ENCODE results near the gene MCF2L2. TPM values are rescaled to one million over a fixed set of nuclear protein-coding genes. Genes with fewer than 3 reads are reported as not detected.

The MCF2L2 gene
- total and polyA plus RNA-seq, 2 experiments from 2014 or later, result 6.7 to 14.6 TPM

DNA sequence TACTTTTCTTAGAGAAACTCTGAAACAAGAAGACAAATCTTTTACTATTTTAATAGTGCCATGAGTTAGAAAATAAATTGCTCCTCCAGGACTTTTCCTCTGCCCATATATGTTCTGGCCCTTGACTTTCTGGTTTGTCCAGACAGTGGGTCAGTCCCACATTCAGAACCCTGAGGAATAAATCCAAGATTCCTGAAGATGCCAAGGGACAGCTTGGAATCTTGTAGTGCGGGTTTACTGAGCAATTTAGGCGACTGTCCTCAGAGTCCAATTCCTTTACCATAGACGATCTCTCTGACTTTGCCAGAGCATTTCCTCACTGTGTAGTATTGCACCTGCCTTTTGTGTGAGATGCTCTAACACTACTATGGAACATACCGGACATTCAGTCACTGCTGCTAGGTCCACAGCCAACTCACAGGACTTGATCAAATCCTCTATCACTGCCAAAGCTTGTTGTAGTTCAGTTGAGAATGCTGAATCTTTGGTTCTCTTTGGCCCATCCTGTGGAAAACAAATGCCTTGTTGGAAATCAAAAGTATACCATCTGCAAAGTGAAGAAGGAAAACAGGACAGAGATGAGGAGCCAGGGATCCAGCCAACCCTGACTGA, 212.7 kb downstream of the MCF2L2 start:
- no peak overlapping the region for H3K4me3 Mint-ChIP-seq
- H3K9me3 Mint-ChIP-seq, result no peaks in the 10 kb centered on the region
- H3K79me2 ChIP-seq (replicated peaks; ENCODE audit: insufficient read depth), result no peaks in the 10 kb centered on the region
- ATAC-seq, result no peak
- H3K27me3 ChIP-seq (ENCODE audit: insufficient read depth), result no peaks in the 10 kb centered on the region
- DNase-seq (ENCODE audit: low spot score), result no peak
- no peaks in the 10 kb centered on the region for H3K9me2 ChIP-seq (ENCODE audit: insufficient read depth)
- no peaks in the 10 kb centered on the region for H3K36me3 Mint-ChIP-seq (ENCODE audit: low read depth)
- TF ChIP-seq EZH2 (IDR thresholded peaks at IDR 0.05; ENCODE audit: low read depth, unreplicated experiment), result no peak
- TF ChIP-seq, protein P1, sequence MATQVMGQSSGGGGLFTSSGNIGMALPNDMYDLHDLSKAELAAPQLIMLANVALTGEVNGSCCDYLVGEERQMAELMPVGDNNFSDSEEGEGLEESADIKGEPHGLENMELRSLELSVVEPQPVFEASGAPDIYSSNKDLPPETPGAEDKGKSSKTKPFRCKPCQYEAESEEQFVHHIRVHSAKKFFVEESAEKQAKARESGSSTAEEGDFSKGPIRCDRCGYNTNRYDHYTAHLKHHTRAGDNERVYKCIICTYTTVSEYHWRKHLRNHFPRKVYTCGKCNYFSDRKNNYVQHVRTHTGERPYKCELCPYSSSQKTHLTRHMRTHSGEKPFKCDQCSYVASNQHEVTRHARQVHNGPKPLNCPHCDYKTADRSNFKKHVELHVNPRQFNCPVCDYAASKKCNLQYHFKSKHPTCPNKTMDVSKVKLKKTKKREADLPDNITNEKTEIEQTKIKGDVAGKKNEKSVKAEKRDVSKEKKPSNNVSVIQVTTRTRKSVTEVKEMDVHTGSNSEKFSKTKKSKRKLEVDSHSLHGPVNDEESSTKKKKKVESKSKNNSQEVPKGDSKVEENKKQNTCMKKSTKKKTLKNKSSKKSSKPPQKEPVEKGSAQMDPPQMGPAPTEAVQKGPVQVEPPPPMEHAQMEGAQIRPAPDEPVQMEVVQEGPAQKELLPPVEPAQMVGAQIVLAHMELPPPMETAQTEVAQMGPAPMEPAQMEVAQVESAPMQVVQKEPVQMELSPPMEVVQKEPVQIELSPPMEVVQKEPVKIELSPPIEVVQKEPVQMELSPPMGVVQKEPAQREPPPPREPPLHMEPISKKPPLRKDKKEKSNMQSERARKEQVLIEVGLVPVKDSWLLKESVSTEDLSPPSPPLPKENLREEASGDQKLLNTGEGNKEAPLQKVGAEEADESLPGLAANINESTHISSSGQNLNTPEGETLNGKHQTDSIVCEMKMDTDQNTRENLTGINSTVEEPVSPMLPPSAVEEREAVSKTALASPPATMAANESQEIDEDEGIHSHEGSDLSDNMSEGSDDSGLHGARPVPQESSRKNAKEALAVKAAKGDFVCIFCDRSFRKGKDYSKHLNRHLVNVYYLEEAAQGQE (IDR thresholded peaks at IDR 0.05; ENCODE audit: unreplicated experiment), result no peak
- TF ChIP-seq EZH2phosphoT487 (IDR thresholded peaks at IDR 0.05; ENCODE audit: unreplicated experiment), result no peak
- no peak for TF ChIP-seq ZNF114 (CRISPR knock-in tag; IDR thresholded peaks at IDR 0.05)
- no peak for TF ChIP-seq POLR2AphosphoS5 (IDR thresholded peaks at IDR 0.05; ENCODE audit: low read depth)
- no peak overlapping the region for H3K27ac ChIP-seq (ENCODE audit: low read depth)
- no peaks in the 10 kb centered on the region for H3F3A ChIP-seq (replicated peaks; ENCODE audit: low read depth)
- H2AFZ ChIP-seq, result no peak overlapping the region
- no peaks in the 10 kb centered on the region; the same call in 1 of the 2 replicates for H3K4me1 ChIP-seq (ENCODE audit: insufficient read depth)
- H3K4me2 ChIP-seq, result no peak overlapping the region
- no peak overlapping the region for H3K27ac Mint-ChIP-seq
- H3K4me3 ChIP-seq, result no peak overlapping the region
- H3K27me3 Mint-ChIP-seq (ENCODE audit: insufficient read depth, low read depth, poor library complexity), result peaks cover 1% of the 10 kb centered on the region
- H3K36me3 ChIP-seq (ENCODE audit: insufficient read depth), result no peaks in the 10 kb centered on the region
- H4K20me1 ChIP-seq (replicated peaks; ENCODE audit: insufficient read depth), result no peaks in the 10 kb centered on the region
- H3K4me1 Mint-ChIP-seq, result peaks cover 8% of the 10 kb centered on the region

DNA sequence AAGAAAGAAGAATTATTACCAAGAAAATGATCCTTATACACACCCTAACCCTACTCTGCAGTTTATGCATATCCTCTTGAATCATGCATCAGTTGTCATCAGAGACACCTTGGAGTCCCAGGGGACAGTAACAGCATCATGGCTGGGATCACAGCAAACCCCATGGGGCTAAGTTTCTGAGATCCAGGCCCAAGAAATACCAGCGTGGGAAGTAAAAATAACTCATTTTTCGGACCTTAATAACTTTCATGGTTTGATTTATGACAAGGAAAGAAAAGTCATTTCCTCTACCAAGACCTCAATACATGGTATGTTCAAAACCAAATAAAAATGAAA, 214.2 kb downstream of the MCF2L2 start:
- peaks cover 4% of the 10 kb centered on the region for H3K27me3 Mint-ChIP-seq (ENCODE audit: insufficient read depth, low read depth, poor library complexity)
- Histone ChIP-seq H3K4me3 (no peak overlapping the region), H3K4me1 (ENCODE audit: insufficient read depth) (no peaks in the 10 kb centered on the region; the same call in 1 of the 2 replicates), H3F3A (replicated peaks; ENCODE audit: low read depth) (no peaks in the 10 kb centered on the region), H3K79me2 (replicated peaks; ENCODE audit: insufficient read depth) (no peaks in the 10 kb centered on the region), H3K9me2 (ENCODE audit: insufficient read depth) (no peaks in the 10 kb centered on the region), H3K27ac (ENCODE audit: low read depth) (no peak overlapping the region), H2AFZ (no peak overlapping the region), H3K27me3 (ENCODE audit: insufficient read depth) (no peaks in the 10 kb centered on the region), H3K36me3 (ENCODE audit: insufficient read depth) (no peaks in the 10 kb centered on the region), H4K20me1 (replicated peaks; ENCODE audit: insufficient read depth) (no peaks in the 10 kb centered on the region), H3K4me2 (no peak overlapping the region)
- no peaks in the 10 kb centered on the region for H3K36me3 Mint-ChIP-seq (ENCODE audit: low read depth)
- ATAC-seq (no peak), DNase-seq (ENCODE audit: low spot score) (no peak)
- peaks cover 3% of the 10 kb centered on the region; the same call in 1 of the 3 replicates for H3K9me3 Mint-ChIP-seq
- TF ChIP-seq ZNF331 (CRISPR knock-in tag; IDR thresholded peaks at IDR 0.05; ENCODE audit: low read depth), result no peak
- TF ChIP-seq, protein P1 (IDR thresholded peaks at IDR 0.05; ENCODE audit: unreplicated experiment), result no peak
- no peak for TF ChIP-seq CREB1 (CRISPR knock-in tag; IDR thresholded peaks at IDR 0.05; ENCODE audit: low read depth)
- H3K4me1 Mint-ChIP-seq, result peaks cover 7% of the 10 kb centered on the region
- H3K27ac Mint-ChIP-seq, result no peak overlapping the region
- no peak overlapping the region for H3K4me3 Mint-ChIP-seq

Measured in GM23338 (cell line).